HG02970 (cell line): ENCODE measurements around the gene PLA2G1B.

Source experiments
- ATAC-seq: cut with Tn5 transposase; IDR thresholded peaks from one replicate; pipeline ENCODE4 v1.9.1; 2021; ENCODE audit warnings: mild to moderate bottlenecking, moderate library complexity, moderate number of reproducible peaks; ENCODE audit not compliant: unreplicated experiment, low FRiP score

PLA2G1B gene

DNA sequence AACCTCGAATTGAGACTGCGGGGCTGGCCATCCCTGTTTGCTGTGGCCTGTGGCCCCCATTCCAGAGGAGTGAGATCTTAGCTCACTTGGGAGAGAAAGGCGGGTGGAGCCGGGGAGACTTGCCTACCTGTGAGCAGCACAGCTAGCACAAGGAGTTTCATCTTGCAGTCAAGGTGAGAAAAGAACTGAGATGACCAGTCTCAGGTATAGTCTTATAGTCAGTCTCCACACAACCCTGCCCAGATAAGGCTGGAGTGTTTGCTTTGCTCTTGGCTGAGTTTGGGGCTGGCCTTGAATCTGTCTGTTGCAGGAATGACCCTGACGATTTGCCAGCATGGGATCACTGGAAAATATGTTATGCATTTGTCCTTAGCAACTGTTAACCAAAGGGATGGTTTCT lies at the start of gene PLA2G1B:
Gene PLA2G1B (minus strand): TSS at position 187 of the 400 bp plus-strand sequence. CDS start 26 bp downstream, at position 161.
- no peak for ATAC-seq

DNA sequence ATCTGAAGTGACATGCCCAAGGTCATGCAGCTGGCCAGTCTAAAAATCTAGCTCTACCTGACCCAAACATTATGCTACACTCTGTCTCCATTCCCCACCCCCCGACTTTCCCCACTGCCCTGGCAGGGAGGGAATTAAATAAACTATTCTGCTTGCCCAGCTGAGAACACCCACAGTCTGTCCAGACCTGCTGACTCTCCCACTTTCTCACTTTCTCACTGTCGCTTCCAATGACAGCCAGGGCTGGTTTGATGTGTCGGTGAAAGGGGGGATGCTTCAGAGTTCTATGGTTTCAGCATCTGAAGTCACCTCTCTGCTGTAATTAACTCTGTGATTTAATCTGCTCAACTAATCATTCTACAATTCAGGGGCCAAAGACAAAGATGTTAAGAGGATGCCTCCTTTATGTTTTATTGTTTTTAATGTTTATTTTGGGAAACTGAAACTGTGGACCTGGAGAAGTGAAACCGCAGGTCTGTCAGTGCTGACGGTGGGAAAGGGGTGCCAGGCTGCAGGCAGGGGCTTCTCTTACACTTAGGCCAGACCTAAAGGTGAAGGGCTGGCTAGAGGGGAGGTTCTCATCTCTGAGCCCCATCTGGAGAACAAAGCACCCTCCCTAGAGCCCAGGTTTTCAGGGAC lies 49.5 kb upstream of the PLA2G1B start:
- no peak for ATAC-seq

DNA sequence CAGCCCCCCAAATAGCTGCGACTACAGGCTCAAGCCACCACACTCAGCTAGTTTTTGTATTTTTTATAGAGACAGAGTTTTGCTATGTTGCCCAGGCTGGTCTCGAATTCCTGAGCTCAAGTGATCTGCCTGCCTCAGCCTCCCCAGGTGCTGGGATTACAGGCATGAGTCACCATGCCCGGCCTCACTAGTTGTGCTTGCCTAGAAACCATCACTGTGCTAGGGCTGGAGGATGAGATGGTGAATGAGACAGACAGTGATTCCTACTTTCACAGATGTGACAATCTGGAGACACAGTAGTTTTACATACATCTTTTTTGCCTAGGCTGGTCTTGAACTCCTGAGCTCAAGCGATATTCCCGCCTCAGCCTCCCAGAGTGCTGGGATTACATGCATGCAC lies 48.8 kb upstream of the PLA2G1B start:
- ATAC-seq: no peak

DNA sequence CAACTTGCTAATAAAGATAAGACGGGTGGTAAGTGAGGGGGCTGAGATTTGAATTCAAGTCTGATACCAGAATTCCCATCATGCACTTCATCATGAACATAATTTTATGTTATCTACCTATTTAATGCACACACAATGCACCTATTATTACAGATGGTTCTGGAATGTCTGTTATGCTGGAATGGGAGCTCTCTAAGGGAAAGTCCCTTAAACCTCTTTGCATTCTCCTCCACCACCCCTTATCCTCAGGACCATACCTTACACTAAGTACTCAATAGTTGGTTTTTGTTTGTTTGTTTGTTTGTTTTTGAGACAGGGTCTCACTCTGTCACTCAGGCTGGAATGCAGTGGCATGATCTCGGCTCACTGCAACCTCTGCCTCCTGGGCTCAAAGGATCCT lies 48.4 kb upstream of the PLA2G1B start:
- ATAC-seq: no peak

DNA sequence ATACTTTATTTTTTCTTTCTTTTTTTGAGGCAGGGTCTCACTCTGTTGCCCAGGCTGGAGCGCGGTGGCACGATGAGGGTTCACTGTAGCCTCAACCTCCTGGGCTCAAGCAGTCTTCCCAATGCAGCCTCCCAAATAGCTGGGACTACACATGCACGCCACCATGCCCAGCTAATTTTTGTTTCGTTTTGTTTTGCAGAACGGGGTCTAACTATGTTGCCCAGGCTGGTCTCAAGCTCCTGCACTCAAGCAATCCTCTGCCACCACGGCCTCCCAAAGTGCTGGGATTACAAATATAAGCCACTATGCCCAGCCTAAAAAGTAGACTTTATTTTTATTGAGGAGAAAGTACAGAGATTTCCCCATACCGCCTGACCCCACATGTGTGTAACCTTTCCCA lies 46.1 kb upstream of the PLA2G1B start:
- ATAC-seq: no peak

DNA sequence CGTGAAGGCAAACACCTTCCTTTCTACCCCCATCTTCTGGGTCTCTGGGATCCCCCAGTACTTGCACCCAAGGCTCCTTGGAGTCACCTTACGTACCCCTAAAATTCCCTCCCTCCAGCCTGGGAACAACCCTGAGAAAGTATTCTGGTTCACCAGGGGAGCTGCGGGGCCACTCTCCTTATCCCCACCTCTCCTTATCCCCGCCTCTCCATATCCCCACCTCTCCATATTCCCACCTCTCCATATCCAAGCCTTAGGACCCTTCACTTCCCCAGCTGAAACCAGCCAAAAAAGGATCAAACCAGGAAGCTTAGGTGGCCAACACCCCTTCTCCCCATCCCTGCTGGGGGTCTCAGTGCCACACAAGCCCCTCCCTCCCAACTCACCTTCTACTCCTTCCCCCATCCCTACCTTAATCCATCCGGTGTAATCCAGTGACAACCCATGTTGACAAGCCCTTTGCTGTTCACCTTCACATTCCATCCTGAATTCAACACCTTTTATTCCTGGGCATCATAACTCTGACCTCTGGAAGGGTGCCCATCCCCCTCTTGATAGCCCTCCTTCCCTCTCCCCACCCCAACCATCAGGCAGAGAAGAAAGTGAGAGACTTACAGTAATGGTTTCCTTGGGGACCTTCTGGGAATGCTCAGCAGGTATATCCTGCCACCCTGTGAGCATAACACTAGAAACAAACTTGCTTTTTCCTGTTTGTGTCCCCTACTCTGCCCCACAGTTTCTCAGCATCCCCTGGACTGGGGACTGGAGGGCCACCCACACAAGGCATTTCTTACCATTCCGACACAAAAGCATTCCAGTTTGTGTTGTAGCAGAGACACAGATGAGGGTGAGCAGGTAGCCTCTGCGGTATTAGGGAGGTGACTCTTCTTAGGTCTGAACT lies 43.0 kb upstream of the PLA2G1B start:
- ATAC-seq: no peak

DNA sequence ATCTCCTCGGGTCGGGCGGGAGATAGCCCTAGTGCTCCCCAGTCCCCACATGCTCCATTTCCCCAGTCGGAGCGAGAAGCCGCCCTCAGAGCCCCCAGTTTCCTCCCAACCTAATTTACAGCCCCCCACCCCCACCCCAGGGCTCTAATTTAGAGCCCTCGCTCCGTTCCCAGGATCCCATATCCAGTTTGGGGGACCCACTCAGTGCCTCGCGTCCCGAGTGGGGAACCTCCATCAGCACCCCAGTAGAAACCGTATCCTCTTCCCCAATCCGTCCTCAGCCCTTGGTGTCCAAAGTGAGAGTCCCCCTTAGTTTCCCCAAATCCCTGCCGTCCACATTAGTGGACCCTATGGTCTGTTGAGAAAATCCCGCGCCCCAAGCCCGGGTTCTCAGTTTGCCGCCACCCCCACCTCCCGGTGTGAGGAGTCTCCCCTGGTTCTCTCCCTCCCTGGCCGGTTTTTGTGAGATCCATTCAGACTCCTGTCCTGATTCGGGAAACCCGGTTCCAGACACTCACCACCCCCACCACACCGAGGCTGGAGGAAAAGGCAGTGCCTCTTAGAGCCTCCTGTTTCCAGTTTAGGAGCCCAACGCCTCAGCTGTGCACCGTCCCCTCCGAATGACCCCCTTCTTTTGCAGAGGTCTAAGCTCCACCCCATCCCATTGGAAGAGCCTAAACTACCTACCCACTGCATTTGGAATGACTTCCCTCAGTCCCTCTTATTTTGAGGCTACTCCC lies 42.2 kb upstream of the PLA2G1B start:
- ATAC-seq: no peak

DNA sequence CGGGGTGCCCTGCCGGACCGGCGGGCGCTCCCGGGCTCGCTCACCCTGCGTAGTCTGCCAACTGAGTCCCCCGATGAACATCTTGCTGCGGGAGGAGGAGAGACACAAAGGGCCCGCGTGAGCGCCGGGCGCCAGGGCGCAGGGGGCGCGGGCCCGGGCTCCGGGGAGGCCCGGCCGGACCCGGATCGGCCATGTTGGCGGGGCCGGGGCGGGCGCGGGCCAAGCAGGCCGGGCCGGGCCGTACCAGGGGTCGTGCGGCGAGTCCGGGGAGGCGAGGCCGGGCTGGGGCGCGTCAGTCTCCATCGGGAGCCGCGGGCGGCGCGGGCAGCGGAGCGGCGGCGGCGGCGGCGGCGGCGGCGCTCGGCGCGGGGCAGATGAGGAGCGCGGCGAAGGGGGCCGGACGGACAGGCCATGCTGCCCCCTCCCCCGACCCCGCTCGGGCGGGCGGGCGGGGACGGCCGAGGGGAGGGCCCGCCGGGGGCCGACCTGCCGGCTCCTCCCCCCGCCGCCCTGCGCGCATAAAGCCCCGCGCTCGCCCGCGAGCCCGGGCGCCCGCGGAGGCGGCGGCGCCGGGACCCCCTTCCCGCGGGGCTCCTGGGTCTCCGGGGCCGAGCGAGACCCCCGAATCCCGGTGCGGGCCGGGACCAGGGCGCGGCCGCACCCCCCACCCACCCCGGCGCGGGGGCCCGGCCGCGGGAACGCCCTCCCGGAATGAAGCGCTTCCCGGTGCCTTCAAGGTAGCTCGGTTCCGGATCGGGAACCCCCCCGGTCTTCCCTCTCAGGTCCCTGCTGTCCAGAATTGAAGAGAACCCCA lies 41.4 kb upstream of the PLA2G1B start, which contains the start of gene MSI1:
Gene MSI1 (minus strand): TSS at position 376 of the 814 bp plus-strand sequence. CDS start 73 bp downstream, at position 303.
- no peak for ATAC-seq

DNA sequence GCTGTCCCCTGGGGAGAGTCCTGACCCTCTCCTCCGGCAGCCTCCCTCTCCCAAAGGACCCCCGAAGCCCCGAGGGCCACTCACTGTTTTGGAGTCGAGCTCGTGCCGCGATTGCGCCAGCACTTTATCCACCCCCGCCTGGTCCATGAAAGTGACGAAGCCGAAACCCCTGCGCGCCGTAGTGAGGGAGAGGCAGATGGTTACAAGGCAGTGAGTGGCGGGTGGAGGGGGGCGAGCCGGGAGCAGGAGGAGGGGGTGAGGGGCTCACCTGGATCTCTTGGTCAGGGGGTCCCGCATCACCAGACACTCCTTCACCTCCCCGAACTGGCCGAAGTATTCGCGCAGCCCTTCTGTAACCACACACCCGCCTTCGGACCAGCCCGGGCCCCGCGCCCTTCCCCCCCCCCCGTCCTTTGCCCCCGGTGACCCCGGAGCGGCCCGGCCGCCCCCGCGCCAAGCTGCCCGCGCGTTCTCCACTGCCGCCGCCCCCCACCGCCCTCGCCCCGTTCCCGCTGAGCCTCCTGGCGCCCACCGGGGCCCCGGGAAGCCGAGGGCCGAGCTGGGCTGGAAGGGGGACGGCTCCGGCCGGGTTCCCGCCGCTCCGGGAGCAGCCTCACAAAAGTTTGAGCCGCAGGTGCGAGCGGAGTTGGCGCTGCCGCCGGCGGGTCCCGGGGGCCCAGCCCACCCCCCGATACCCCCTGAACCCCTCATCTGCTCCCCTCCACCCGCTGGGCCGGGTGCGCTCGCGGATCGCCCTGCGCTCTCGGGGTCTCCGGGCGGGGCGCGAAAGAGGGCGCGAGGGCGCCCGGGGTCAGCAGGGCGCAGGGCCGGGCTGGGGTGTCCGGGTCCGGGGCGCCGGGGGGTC lies 40.6 kb upstream of the PLA2G1B start:
- no peak for ATAC-seq

DNA sequence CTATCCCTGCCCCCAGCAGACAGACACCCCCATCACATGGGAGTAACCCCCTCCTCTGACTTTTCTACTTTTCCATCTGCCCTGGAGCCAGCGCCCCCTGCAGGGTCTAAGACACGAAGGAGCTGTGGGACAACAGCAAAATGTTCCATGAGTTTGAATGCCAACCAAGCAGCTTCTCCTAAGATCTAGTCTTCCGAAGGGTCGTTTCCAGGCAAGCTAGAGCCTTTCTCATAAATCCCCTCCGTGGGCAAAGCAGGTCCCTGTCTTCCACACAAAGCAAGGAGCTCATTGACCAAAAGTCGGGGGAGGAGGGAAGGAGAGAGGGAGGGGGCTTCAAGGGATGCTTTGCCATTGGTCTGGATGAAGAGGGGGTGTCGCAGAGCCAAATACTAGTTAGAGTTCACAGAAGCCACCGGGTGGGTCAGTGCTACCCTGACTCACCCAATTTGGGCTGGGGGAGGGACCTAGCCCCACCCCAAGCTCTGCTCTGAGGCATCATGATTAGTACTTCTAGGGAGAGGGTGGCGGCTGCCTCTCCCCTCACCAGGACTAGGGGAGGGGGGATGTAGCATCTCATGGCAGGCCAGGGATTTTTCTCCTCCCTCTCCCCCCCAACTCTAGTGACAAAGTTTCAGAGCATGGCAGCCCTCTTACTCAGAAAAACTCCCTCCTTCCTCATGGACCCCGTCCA lies 39.8 kb upstream of the PLA2G1B start:
- no peak for ATAC-seq

DNA sequence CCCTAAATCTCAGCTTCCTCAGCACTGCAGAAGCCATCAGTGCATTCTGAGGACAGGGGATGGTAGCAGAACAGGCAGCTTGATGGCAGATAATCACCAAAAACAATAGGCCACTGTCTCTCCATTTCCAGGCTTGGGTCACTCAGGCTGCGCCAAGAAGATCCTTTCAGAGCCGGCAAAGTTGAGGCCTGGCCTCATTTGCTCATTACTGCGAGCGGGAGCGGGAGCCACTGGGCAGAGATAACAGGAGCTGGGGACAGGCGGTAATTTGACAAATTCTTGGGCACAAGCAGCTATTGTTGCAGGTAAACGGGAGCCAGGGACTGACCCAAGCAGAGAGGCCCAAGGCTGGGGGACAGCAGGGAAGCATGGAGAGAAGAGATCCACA lies 39.3 kb upstream of the PLA2G1B start:
- ATAC-seq: no peak

DNA sequence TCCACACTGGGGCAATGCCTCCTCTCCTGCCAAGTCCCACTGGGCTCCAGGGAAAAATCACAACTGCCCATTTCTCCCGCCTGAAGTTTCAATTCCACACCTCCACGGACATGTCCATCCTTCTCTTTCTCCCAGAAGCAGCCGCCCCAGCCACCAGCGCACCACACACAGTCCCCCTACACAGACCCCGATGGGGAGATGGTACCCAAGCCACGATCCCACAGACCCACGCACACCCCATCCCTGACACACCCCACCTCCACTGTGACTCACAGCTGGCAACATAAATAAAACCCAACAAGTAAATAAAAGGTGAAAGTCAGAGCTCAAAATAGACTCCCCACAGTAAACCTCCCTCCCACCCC lies 38.7 kb upstream of the PLA2G1B start:
- no peak for ATAC-seq

DNA sequence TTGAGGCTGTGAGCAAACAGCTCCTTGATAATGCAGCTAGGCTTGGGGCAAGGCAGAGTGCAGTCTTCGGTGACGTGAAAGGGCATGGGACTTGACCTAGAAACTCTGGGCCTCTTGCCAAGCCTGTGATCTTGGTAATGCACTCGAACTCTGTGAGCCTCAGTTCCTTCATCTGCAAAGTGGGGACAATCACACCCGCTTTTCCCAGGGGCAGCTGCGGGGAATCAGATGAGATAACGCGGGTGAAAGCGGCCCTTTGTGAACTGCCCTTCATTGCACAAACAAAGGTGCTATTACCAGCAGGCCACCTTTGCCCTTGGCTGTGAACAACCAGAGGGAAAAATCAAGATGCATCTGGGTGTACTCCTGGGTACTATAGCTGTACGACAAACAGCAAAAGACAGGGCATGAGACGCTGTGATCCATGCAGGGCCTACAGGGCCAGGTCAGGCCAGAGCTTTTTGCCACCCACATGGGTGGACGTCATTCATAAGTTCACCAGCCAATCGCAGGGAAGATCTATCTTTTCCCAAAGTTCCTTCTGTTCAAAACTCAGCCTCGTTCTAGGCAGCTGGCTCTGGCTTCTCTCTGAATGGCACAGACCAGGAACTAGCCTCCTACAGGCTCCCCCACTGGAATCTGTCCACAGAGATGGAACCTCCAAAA lies 38.2 kb upstream of the PLA2G1B start:
- ATAC-seq: no peak

DNA sequence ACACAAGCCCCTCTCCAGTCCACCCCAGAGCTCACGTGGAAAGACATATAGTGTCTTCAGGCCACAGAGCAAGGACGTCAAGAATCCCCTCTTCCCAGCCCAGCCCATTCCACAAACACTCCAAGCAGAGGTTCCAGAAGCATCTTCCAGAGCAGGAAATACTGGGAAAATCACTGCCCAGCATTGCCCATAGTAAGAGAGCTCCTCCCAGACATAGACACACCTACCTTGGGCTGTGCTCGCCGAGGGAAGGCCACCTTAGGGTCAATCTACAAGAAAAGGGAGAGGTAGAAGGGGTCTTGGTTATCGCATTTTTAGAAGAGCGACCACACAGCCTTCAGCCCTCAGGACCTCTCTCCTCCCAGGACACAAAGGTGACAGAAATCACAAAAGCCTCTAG lies 36.9 kb upstream of the PLA2G1B start:
- ATAC-seq: no peak

DNA sequence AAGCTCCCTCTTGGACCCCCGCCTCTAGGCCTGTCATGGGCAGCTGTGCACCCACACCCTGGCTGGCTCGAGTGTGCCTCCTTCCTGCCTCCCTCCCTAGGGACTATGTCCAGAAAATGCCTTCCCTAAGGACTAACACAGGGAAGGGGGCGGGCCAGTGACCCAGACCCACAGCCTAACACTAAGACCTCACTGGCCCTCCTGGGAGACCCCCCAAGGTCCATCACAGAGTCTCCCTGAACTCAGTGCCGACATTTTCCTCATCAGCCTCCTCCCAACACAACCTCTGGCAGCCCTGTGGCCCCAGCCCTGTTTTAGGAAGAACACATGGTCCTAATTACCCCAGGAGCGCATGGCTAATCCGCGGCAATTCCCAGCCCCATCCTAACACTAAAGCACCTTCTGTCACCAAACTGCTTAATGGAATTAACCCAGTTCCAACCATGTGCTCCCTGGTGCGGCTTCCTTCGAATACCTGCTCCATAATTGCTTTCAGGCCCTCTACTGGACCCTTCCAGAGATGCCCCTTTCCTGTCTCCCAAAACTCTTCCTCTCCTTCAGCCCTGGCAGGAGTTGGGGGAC lies 35.8 kb upstream of the PLA2G1B start:
- no peak for ATAC-seq

DNA sequence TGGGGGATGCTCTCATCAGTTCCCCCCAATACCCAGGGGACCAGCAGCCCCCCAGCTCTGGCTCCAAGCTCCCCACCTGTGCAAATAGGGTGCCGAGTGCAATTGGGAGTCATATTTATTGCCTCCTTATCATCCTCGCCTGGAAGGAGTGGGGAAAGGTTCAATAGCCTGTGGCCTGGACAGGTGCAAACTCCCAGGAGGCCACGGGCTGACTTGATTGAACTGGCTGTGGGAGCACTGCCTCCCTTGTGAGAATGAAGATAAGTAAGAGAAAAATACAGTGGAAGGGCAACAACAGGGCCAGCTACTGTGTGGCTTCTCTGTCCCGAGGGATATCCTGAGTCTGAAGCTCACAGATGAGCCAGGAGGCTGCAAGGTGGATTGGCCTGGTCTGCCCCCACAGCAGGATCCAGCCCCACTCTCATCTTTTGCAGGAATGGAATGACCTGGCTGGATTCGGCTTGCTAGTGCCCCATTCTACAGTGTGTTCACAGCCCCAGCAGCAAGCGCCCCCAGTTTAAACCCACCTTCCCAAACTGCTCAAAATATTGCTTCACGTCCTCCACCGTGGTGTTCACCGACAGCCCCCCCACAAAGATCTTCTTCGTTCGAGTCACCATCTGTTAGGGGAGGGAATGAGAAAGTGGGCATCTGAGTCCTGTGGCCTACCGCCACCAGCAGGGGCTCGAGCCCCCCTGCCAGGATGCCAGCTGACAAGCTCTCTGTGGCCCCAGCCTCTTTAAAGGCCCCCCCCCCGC lies 35.1 kb upstream of the PLA2G1B start:
- no peak for ATAC-seq

DNA sequence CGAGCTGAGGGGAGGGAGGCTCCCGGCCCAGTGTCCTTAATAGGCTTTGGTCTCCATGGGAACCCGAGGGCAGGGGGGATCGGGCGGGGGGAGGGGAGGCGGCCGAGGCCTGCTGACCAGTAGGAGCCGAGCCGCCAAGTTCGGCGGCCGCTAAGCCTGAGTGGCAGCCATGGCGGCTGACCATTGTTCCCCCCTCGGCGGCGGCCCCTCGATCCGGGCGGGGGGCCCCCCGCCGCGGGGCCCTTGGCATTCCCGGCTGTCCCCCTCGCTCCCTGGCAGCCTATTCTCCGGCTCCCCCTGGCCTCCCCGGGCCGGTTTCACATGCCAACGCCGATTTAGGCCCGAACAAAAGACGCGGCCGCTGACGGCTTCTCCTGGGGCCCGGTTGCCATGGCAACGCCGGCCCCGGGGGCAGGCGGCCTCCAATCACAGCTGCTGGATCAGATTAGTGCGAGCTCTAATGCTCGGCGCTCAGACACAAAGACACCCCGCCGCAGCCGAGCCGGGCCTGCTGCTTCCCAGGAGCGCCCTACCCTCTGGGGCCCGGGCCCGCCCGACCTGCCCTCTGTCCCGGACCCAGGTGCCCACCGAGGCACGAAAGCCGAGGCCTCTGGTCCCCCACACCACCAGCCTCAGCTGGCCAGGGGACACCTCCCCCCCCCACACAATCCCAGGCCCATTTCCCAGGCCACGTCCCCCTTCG lies 34.1 kb upstream of the PLA2G1B start:
- no peak for ATAC-seq
